K562 (cell line): ENCODE results near the gene MAN1B1. TPM values are rescaled to one million over a fixed set of nuclear protein-coding genes. Genes with fewer than 3 reads are reported as not detected.

Experiments used
- BRF1 ChIP-seq: IDR thresholded peaks from 3 replicates; pipeline ENCODE4 v1.6.1; 2011; ENCODE audit warnings: borderline replicate concordance, mild to moderate bottlenecking; ENCODE audit not compliant: insufficient read length; ENCODE audit errors: extremely low read depth
- CEBPG ChIP-seq, 3 experiments: fragments of 200-800 bp in 1 of 3; sonication (Bioruptor generic) in 1 of 3; sonication (generic) in 1 of 3; formaldehyde crosslinking in 1 of 3; IDR thresholded peaks in 2 of 3; conservative IDR thresholded peaks in 1 of 3; 2 replicates each; pipeline versions ENCODE4 v1.6.1 to v1.8.0; 2016 to 2022; ENCODE audit warnings: missing compliant biosample characterization in 2 of 3, missing genetic modification characterization in 2 of 3, mild to moderate bottlenecking in 1 of 3, missing genetic modification reagents in 1 of 3
- CTBP1 ChIP-seq: fragments of 450-650 bp; IDR thresholded peaks from 2 replicates; pipeline ENCODE4 v1.6.1; 2016; ENCODE audit warnings: borderline replicate concordance
- DIDO1 ChIP-seq: fragments of 450-650 bp; IDR thresholded peaks from 2 replicates; pipeline ENCODE4 v1.6.1; 2016; ENCODE audit warnings: low read depth, missing biosample characterization, missing genetic modification characterization
- E2F6 ChIP-seq, 2 experiments: IDR thresholded peaks; 2 replicates each; pipeline ENCODE4 v1.6.1; 2011; ENCODE audit warnings: borderline replicate concordance in 1 of 2, control low read depth in 1 of 2, low read depth in 1 of 2, low read length in 1 of 2, mild to moderate bottlenecking in 1 of 2, mixed read lengths in 1 of 2, moderate library complexity in 1 of 2; ENCODE audit not compliant: insufficient read depth in 1 of 2, insufficient read length in 1 of 2, poor library complexity in 1 of 2, severe bottlenecking in 1 of 2; ENCODE audit errors: extremely low read depth in 1 of 2
- EGR1 ChIP-seq: fragments of 450-650 bp; conservative IDR thresholded peaks from 2 replicates; pipeline ENCODE4 v1.6.1; 2017; ENCODE audit warnings: mild to moderate bottlenecking
- ELF2 ChIP-seq: fragments of 250-450 bp; sonication (Bioruptor Pico); IDR thresholded peaks from 2 replicates; pipeline ENCODE4 v1.5.0; 2021; ENCODE audit warnings: mild to moderate bottlenecking
- FOXM1 ChIP-seq, 2 experiments: fragments of 450-650 bp in 1 of 2; sonication (generic) in 1 of 2; formaldehyde crosslinking in 1 of 2; IDR thresholded peaks; 2 replicates each; pipeline versions ENCODE4 v1.6.1 to v1.9.0; 2017 to 2022; ENCODE audit warnings: low read depth in 2 of 2, mild to moderate bottlenecking in 2 of 2, missing genetic modification reagents in 1 of 2, moderate library complexity in 1 of 2
- GABPB1 ChIP-seq: sonication (generic); formaldehyde crosslinking; IDR thresholded peaks from 2 replicates; pipeline ENCODE4 v1.8.0; 2022; ENCODE audit warnings: mild to moderate bottlenecking, missing genetic modification reagents
- MAZ ChIP-seq, 2 experiments: fragments of 450-650 bp in 1 of 2; sonication (generic) in 1 of 2; formaldehyde crosslinking; IDR thresholded peaks in 1 of 2; conservative IDR thresholded peaks in 1 of 2; 2 replicates each; pipeline versions ENCODE4 v1.4.0 to v1.5.0; 2020; ENCODE audit warnings: mild to moderate bottlenecking in 1 of 2, missing genetic modification reagents in 1 of 2
- MTF1 ChIP-seq: fragments of 250-450 bp; sonication (Bioruptor Pico); IDR thresholded peaks from 2 replicates; pipeline ENCODE4 v1.9.0; 2021; ENCODE audit warnings: moderate library complexity, mild to moderate bottlenecking, inconsistent platforms, borderline replicate concordance
- NR1H2 ChIP-seq: sonication (generic); formaldehyde crosslinking; IDR thresholded peaks from 2 replicates; pipeline ENCODE4 v1.4.0; 2020; ENCODE audit warnings: mild to moderate bottlenecking, missing genetic modification reagents
- OTX1 ChIP-seq: fragments of 450-650 bp; formaldehyde crosslinking; IDR thresholded peaks from 2 replicates; pipeline ENCODE4 v1.4.0; 2022; ENCODE audit warnings: mild to moderate bottlenecking
- RAD21 ChIP-seq, 2 experiments: fragments of 250-450 bp in 1 of 2; fragments of 450-650 bp in 1 of 2; sonication (Bioruptor Pico) in 1 of 2; formaldehyde crosslinking in 1 of 2; IDR thresholded peaks in 1 of 2; conservative IDR thresholded peaks in 1 of 2; 2 replicates each; pipeline versions ENCODE4 v1.4.0 to v1.8.0; 2020 to 2022; ENCODE audit warnings: mild to moderate bottlenecking in 2 of 2, moderate library complexity in 1 of 2
- SMC3 ChIP-seq: conservative IDR thresholded peaks from 2 replicates; pipeline ENCODE4 v1.6.1; 2011; ENCODE audit warnings: low read depth, low read length, improper control_type of control experiment; ENCODE audit not compliant: insufficient read depth
- SREBF1 ChIP-seq: fragments of 150-350 bp; IDR thresholded peaks from 2 replicates; pipeline ENCODE4 v1.6.1; 2014; ENCODE audit warnings: antibody characterized with exemption, low read depth, low read length, borderline replicate concordance
- TCF7 ChIP-seq: sonication (generic); IDR thresholded peaks from 2 replicates; pipeline ENCODE4 v1.6.1; 2016; ENCODE audit warnings: antibody characterized with exemption, borderline replicate concordance
- ZKSCAN8 ChIP-seq: fragments of 200-800 bp; sonication (Bioruptor generic); IDR thresholded peaks from 2 replicates; pipeline ENCODE4 v1.6.1; 2016; ENCODE audit warnings: missing genetic modification characterization, missing compliant biosample characterization
- ZNF224 ChIP-seq: sonication (generic); formaldehyde crosslinking; IDR thresholded peaks from 2 replicates; pipeline ENCODE4 v1.8.0; 2022; ENCODE audit warnings: mild to moderate bottlenecking, missing genetic modification reagents
- ZNF23 ChIP-seq: fragments of 250-450 bp; sonication (Bioruptor Pico); IDR thresholded peaks from 2 replicates; pipeline ENCODE4 v1.4.0; 2020; ENCODE audit warnings: mild to moderate bottlenecking
- ZNF77 ChIP-seq: fragments of 250-450 bp; sonication (Bioruptor Pico); IDR thresholded peaks from 2 replicates; pipeline ENCODE4 v1.5.0; 2020
- polyA plus RNA-seq, 8 experiments: library from polyadenylated mRNA; depleted of rRNA in 4 of 8; stranded (reverse) in 5 of 8; unstranded in 3 of 8; fragments of >200 nt; fragmentation: Nextera tagmentation in 2 of 8; fragmentation: Illumina TruSeq in 1 of 8; extraction: Ambion mirVana in 2 of 8; extraction: Trizol in 1 of 8; gene quantifications; 2 replicates each; pipeline versions ENCODE4 v1.2.1 to v1.2.3, GENCODE V29; 2011 to 2014; ENCODE audit warnings: inconsistent platforms in 1 of 8, missing spikeins in 1 of 8
- total RNA-seq, 7 experiments: library from RNA; depleted of rRNA in 6 of 7; stranded (reverse); fragments of >200 nt in 6 of 7; fragmentation: Illumina TruSeq in 2 of 7; extraction: Trizol in 2 of 7; gene quantifications; 2 replicates each; pipeline versions ENCODE4 v1.2.1 to v1.2.3, GENCODE V29; 2011 to 2021; ENCODE audit warnings: low replicate concordance in 1 of 7
- TF ChIP-seq, protein P1 (sequence below): sonication (generic); formaldehyde crosslinking; IDR thresholded peaks from 2 replicates; pipeline ENCODE4 v1.8.0; 2022; ENCODE audit warnings: mild to moderate bottlenecking, low read depth, missing genetic modification reagents

The MAN1B1 gene
- total and polyA plus RNA-seq, 9 of the 15 experiments (the other 6 are each of a cell fraction or from before 2014, with no cell fraction given): 0.55 to 36.6 (median 27.3) TPM

- TF ChIP-seq MTF1 (no peak), ZKSCAN8 (CRISPR knock-in tag) (no peak), BRF1 (no peak), CEBPG (CRISPR knock-in tag; IDR thresholded peaks at IDR 0.05) (no peak), CEBPG (tag; conservative IDR thresholded peaks at IDR 0.05 in 1 of 2, IDR thresholded peaks at IDR 0.05 in 1 of 2) (no peak), CTBP1 (peak; percentile 44; the same call in 1 of the 2 replicates), NR1H2 (no peak), ZNF224 (CRISPR knock-in tag) (no peak), SMC3 (peak; percentile 47), DIDO1 (tag) (no peak), GABPB1 (peak; percentile 37; the same call in 1 of the 2 replicates), SREBF1 (no peak), ZNF77 (CRISPR knock-in tag) (no peak), RAD21 (CRISPR knock-in tag; conservative IDR thresholded peaks at IDR 0.05 in 1 of 2, IDR thresholded peaks at IDR 0.05 in 1 of 2) (peak; percentile 29 to 68; a peak in 3 of 4 replicates), OTX1 (CRISPR knock-in tag) (no peak), TCF7 (no peak), ELF2 (CRISPR knock-in tag) (no peak), ZNF23 (CRISPR knock-in tag) (no peak), E2F6 (IDR thresholded peaks at IDR 0.05; ENCODE audit: borderline replicate concordance in 1 of 2, extremely low read depth in 1 of 2, insufficient read depth in 1 of 2, insufficient read length in 1 of 2, low read depth in 1 of 2, low read length in 1 of 2, poor library complexity in 1 of 2, severe bottlenecking in 1 of 2) (peak in 1 of 2 experiments; percentile 43), MAZ (CRISPR knock-in tag; conservative IDR thresholded peaks at IDR 0.05 in 1 of 2, IDR thresholded peaks at IDR 0.05 in 1 of 2) (0 out of 4 replicates have a peak, but pooled peaks of 1 of the 2 experiments have one; percentile 19), EGR1 (0 out of 2 replicates have a peak, but pooled peaks have one; percentile 6), FOXM1 (IDR thresholded peaks at IDR 0.05; ENCODE audit: low read depth) (no peak), FOXM1 (CRISPR knock-in tag; IDR thresholded peaks at IDR 0.05; ENCODE audit: low read depth) (no peak)
- TF ChIP-seq, protein P1, sequence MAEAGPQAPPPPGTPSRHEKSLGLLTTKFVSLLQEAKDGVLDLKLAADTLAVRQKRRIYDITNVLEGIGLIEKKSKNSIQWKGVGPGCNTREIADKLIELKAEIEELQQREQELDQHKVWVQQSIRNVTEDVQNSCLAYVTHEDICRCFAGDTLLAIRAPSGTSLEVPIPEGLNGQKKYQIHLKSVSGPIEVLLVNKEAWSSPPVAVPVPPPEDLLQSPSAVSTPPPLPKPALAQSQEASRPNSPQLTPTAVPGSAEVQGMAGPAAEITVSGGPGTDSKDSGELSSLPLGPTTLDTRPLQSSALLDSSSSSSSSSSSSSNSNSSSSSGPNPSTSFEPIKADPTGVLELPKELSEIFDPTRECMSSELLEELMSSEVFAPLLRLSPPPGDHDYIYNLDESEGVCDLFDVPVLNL (CRISPR knock-in tag): no peak
These were observed 37.0 kb upstream of the MAN1B1 start (continued) for GRCh38 chr9:137049544-137050449.
